BE2C (cell line): ENCODE measurements around the gene PHACTR1.

ENCODE experiments used
- DNase-seq: peaks from one replicate; pipeline ENCODE4 v3.0.0-alpha.2; 2020
- H3K27me3 ChIP-seq: fragments of 250-450 bp; sonication (Bioruptor Pico); 2 replicates; pipeline ENCODE4 v1.5.1; 2020; ENCODE audit warnings: mild to moderate bottlenecking
- H3K36me3 ChIP-seq: fragments of 250-450 bp; sonication (Bioruptor Pico); 2 replicates; pipeline ENCODE4 v1.5.1; 2020; ENCODE audit warnings: mild to moderate bottlenecking
- H3K4me1 ChIP-seq: fragments of 250-450 bp; sonication (Bioruptor Pico); 2 replicates; pipeline ENCODE4 v1.5.1; 2020
- H3K4me3 ChIP-seq: 2 replicates; pipeline ENCODE4 v1.5.1; 2011; ENCODE audit warnings: low read depth, low read length
- H3K9me3 ChIP-seq: fragments of 250-450 bp; sonication (Bioruptor Pico); 2 replicates; pipeline ENCODE4 v1.5.1; 2020
- TF ChIP-seq, protein P1 (sequence below): IDR thresholded peaks from 2 replicates; pipeline ENCODE4 v1.5.1; 2012; ENCODE audit warnings: mild to moderate bottlenecking, low read depth, low read length

PHACTR1 gene

DNA sequence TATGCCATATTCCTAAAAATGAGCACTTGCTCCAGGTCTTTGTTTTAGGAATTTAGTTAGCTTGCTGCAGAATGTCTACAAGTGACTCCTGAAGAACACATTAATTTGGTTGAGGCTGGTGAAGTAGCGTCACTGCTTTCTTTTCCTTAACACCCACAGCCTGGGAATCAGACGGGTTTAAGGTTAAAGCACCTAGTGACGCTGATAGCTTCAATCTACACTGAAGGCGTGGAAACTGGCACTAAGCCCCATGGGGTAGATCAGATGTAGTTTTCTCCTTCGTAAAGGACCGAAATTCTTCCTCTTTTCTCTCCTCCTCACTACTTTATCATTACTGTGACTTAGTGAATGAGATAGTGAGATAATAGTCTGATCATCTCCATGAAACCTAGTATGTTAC lies 521.5 kb downstream of the PHACTR1 start:
- TF ChIP-seq, protein P1, sequence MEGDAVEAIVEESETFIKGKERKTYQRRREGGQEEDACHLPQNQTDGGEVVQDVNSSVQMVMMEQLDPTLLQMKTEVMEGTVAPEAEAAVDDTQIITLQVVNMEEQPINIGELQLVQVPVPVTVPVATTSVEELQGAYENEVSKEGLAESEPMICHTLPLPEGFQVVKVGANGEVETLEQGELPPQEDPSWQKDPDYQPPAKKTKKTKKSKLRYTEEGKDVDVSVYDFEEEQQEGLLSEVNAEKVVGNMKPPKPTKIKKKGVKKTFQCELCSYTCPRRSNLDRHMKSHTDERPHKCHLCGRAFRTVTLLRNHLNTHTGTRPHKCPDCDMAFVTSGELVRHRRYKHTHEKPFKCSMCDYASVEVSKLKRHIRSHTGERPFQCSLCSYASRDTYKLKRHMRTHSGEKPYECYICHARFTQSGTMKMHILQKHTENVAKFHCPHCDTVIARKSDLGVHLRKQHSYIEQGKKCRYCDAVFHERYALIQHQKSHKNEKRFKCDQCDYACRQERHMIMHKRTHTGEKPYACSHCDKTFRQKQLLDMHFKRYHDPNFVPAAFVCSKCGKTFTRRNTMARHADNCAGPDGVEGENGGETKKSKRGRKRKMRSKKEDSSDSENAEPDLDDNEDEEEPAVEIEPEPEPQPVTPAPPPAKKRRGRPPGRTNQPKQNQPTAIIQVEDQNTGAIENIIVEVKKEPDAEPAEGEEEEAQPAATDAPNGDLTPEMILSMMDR = no peak
- DNase-seq = no peak
- no peaks in the 10 kb centered on the region for H3K9me3 ChIP-seq
- H3K4me1 ChIP-seq = no peaks in the 10 kb centered on the region
- no peaks in the 10 kb centered on the region for H3K36me3 ChIP-seq
- no peaks in the 10 kb centered on the region for H3K27me3 ChIP-seq
- no peak overlapping the region for H3K4me3 ChIP-seq

DNA sequence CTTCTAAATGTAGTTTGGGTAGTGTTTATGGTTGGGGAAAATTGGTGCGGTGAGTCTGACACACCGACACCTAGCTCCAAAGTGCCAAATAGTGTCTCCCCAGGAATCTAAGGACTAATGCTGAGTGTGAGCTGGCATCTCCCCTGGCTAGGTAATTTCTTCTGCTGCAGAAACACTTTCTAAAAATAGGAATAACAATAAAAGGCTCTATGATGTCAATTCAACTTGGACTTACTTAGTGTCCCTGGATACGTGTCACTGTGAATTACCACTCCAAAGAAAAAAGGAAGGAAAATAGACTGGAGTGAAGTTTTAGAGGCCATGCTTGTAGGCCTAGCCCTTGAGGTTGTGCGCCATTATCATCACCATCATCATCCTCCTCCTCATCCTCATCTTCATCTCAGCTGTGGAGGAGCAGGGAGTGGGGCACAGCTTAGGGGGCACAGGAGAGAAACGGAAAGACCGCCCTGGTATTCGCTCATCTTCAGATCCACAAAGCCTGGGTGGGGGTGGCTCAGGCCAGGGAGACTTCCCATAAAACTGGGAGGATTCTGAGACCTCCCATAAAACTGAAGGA lies 522.2 kb downstream of the PHACTR1 start:
- Histone ChIP-seq H3K36me3 (no peaks in the 10 kb centered on the region), H3K4me3 (no peak overlapping the region), H3K27me3 (no peaks in the 10 kb centered on the region), H3K4me1 (no peaks in the 10 kb centered on the region), H3K9me3 (no peaks in the 10 kb centered on the region)
- DNase-seq = no peak
- TF ChIP-seq, protein P1 = no peak

DNA sequence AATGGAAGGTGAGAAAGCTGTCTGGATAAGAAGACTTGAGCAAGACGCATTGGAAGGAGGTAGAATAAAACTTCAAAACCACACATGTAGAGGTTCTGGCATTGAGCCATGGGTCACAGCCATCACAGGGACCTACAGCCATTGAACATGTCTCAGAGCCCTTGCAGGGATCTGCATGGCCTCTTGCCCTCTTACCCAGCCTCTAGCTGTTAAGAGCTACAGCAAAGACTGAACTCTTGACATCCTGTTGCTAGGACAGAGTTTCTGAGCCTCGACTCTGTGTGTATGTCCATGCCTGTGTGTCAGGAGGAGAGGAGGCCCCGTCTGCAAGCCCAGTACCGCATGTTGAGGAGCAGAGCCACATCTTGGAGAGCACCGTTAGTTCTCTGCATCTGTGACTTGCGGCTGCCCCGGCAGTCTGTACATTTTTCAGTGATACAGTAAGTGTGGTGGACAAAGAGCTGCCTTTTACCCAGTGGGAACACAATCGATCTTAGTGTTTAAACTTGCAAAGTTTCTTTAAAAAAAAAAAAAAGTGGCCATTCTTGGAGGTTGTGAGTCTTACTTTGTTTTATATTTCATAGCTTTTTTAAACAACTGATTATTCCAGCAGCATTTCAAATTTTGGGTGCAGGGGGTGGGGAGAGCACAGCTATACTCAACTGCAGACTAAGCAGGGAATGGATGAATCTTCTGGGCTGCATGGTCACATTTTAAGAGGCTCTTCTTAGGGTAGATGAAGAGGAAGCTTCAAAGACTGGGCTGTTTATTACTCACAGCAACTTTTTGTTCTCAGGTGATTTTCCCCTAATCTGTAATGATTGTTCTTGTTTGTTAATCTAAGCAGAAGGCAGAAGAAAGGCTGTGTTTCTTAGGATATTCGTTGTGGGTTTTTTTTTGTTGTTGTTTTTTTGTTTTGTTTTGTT lies 523.2 kb downstream of the PHACTR1 start:
- H3K9me3 ChIP-seq = no peaks in the 10 kb centered on the region
- no peaks in the 10 kb centered on the region for H3K4me1 ChIP-seq
- H3K36me3 ChIP-seq = no peaks in the 10 kb centered on the region
- TF ChIP-seq, protein P1 = no peak
- no peak overlapping the region for H3K4me3 ChIP-seq
- no peak for DNase-seq
- H3K27me3 ChIP-seq = no peaks in the 10 kb centered on the region

DNA sequence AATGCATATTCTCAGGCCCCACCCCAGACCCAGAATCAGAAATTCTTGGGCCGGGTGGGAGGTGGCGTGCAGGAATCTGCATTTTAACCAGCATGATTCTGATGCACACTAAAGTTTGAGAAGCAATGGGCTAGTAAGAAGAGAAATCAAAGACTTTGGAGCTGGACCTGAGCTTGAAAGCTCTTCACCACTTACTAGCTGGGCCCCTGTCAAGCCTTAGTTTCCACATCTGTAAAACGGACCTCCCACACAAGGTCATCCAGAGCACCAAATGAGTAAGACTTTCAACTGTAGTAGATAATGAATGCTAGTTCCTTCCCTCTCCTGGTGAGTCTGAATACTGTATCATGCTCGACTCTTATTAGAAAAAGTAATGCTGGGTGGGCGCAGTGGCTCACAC lies 524.8 kb downstream of the PHACTR1 start:
- no peak for DNase-seq
- Histone ChIP-seq H3K27me3 (no peaks in the 10 kb centered on the region), H3K4me3 (no peak overlapping the region), H3K36me3 (no peaks in the 10 kb centered on the region), H3K9me3 (no peaks in the 10 kb centered on the region), H3K4me1 (no peaks in the 10 kb centered on the region)
- TF ChIP-seq, protein P1 = no peak

DNA sequence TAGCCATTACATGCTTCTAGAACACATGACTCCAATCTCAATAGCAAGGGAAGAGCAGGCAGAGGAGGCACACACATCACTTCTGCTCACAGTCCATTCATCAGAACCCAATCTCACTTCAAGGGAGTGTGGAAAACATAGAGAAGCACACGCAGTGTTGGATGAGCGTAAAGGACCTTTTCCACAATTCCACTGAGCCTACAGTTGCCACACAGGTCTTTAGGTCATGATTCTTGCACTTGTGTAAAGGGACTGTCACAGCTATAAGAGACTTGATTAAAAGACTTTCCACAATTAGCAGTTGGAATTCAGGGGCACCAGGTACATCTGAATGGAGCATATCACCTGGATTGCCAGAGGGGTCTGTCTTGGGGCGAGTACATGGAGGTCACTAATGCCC lies 525.6 kb downstream of the PHACTR1 start:
- TF ChIP-seq, protein P1 = no peak
- no peaks in the 10 kb centered on the region for H3K27me3 ChIP-seq
- H3K9me3 ChIP-seq = no peaks in the 10 kb centered on the region

DNA sequence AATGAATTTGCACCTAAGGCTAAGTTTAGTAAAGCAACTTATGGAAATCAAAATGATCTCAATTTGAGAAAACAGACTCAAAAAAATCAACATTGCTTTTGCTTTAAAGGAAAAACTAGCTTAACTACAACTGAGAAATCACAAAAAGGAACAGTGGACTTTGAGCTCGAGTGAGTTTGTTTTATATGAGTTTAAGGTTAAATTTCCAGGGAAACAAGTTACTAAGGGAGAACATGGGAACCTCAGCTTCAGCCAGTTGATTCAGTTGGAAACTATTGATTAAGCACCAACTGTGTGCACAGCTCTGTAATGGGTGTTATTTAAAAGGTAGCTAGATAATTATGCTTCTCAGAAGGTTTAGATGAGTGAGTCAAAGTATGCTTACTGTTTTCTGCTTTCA lies 526.0 kb downstream of the PHACTR1 start:
- Histone ChIP-seq H3K4me3 (no peak overlapping the region), H3K36me3 (no peaks in the 10 kb centered on the region), H3K9me3 (no peaks in the 10 kb centered on the region), H3K4me1 (no peaks in the 10 kb centered on the region), H3K27me3 (no peaks in the 10 kb centered on the region)
- no peak for DNase-seq
- TF ChIP-seq, protein P1 = no peak

More for the DNA sequence above, 525.6 kb downstream of the PHACTR1 start:
- DNase-seq = no peak
- no peaks in the 10 kb centered on the region for H3K36me3 ChIP-seq
- H3K4me3 ChIP-seq = no peak overlapping the region
- no peaks in the 10 kb centered on the region for H3K4me1 ChIP-seq
